GM13976 (cell line): ENCODE data around the gene ACOD1.

ENCODE experiments used
- DNase-seq: peaks from one replicate; pipeline ENCODE4 v3.0.0; 2012; ENCODE audit warnings: low spot score
- in situ Hi-C: fragments of 300-500 bp; cut with MboI; formaldehyde crosslinking; loops from one replicate; pipeline ENCODE4 v1.12.0; 2022; ENCODE audit warnings: low sequenced_read_pairs, mixed read lengths, inconsistent platforms; ENCODE audit not compliant: unreplicated experiment
- TF ChIP-seq, protein P1 (sequence below): IDR thresholded peaks from 2 replicates; pipeline ENCODE4 v1.5.1; 2012; ENCODE audit warnings: borderline replicate concordance, mild to moderate bottlenecking; ENCODE audit not compliant: insufficient read depth; ENCODE audit errors: extremely low read depth, missing control alignments, control extremely low read depth

ACOD1 gene

DNA sequence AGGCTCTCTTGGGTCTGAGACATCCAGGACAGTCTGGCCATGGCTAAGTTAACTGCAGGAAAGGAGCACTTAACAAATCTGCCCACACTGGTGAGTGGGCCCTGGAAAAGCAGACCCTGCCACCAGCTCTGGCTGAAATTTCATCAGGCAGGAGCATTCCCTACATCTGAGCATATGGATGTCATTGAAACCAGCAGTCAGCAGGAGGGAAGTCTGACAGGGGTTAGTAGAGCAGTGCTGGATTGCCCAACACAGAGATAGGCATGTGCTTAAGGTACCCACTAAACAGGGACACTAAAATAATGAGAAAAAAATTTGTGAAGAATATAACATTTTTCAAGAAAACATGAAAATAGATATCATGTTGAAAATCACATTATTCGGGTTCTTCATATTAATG is 13.6 kb upstream of the ACOD1 start:
- no peak for DNase-seq
- TF ChIP-seq, protein P1, sequence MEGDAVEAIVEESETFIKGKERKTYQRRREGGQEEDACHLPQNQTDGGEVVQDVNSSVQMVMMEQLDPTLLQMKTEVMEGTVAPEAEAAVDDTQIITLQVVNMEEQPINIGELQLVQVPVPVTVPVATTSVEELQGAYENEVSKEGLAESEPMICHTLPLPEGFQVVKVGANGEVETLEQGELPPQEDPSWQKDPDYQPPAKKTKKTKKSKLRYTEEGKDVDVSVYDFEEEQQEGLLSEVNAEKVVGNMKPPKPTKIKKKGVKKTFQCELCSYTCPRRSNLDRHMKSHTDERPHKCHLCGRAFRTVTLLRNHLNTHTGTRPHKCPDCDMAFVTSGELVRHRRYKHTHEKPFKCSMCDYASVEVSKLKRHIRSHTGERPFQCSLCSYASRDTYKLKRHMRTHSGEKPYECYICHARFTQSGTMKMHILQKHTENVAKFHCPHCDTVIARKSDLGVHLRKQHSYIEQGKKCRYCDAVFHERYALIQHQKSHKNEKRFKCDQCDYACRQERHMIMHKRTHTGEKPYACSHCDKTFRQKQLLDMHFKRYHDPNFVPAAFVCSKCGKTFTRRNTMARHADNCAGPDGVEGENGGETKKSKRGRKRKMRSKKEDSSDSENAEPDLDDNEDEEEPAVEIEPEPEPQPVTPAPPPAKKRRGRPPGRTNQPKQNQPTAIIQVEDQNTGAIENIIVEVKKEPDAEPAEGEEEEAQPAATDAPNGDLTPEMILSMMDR, result no peak
- in situ Hi-C loops, result no loop called here

DNA sequence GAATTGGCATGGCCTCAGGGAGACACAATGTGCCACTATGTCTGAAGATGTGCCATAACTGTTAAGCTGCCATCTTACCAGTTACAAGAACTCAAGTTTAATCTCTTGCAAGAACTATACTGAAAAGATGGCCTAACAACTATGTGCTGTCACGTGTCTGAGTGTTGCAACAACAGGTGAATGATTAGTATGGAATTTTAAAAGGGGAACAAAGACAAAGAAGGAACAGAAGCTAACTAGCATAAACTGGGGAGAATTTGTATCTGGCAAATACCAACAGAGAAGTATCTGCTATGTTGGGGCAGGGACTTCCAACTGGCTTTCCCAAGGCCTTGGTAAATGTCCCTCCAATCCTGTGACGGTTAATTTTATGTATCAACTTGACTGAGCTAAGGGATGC is 11.5 kb upstream of the ACOD1 start:
- TF ChIP-seq, protein P1, result no peak
- no peak for DNase-seq
- in situ Hi-C loops, result no loop called here

DNA sequence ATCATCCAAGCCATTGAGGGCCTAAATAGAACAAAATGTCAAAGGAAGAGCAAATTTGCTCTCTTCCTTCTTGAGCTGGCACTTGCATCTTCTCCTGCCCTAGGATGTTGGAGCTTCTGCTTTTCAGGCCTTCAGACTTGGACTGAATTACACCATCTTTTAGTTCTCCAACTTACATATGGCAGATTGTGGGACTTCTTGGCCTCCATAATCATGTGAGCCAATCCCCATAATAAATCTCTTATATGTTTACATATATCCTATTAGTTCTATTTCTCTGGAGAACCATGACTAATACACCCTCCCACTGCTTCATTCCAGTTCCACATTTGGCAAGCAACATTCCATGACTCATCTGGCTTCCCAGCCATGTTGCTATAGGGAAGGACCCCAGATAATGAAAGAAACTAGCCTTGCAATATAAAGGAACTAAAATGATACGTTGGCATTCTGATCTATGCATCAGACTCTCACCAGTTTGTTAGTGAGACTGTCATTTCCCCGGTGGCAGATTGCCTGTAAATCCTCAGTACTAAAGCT is 11.0 kb upstream of the ACOD1 start:
- TF ChIP-seq, protein P1, result no peak
- in situ Hi-C loops, result no loop called here
- DNase-seq, result no peak

DNA sequence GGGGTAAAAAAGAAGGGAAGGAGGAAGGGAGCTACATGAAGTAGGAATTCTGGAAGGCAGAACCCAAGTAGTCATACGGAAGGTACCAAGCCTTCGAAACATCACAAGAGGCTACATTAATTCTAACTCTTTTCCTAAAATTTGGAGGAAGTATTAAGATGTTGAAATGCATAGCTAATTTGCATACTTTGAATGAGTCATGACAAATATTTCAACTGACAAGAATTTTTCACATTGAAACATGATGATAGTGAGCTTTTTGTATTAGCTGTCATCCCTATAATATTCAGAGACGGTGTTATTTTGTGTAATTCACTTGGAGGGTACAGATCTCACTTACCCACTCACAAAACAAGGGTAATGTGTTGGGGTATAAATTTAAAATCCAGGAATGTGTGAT is 9.1 kb upstream of the ACOD1 start:
- in situ Hi-C loops, result no loop called here
- TF ChIP-seq, protein P1, result no peak
- no peak for DNase-seq

DNA sequence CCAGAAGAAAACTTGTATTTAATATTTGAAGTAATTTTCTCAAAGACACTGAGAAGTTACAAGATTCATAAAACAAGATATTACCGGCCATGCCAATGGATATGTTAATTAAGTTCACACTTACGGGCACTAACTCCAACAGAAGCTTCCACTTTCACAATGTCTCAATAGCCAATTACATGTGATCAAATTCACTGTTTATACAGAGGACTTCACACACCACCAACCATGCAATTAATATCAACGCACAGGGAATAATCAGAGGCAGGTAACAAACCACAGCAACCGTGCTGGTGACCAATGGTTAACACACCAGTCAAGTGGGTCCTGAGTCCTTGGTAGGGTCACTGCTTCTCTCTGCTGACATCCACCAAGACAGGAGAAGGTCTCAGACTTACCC is 5.9 kb upstream of the ACOD1 start:
- in situ Hi-C loops, result no loop called here
- DNase-seq, result no peak
- TF ChIP-seq, protein P1, result no peak

DNA sequence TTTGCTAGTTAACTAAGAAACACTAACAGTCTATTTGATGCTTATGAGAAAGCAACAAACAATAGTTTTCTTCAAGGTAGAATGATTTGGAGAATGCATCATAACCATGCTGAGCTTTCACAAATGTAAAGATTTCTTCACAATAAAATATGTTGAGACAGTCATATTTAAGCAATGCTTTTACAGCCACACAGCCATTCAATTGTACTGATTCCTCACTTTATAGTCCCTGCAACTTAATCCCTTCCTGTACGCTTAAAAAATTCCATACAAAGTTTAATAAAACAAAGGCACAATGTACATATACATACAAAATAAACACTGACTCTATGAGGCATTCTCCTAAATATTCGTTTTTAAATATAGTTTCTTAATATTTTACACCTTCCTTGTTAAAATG is 4.7 kb upstream of the ACOD1 start:
- in situ Hi-C loops, result no loop called here
- TF ChIP-seq, protein P1, result no peak
- DNase-seq, result no peak

DNA sequence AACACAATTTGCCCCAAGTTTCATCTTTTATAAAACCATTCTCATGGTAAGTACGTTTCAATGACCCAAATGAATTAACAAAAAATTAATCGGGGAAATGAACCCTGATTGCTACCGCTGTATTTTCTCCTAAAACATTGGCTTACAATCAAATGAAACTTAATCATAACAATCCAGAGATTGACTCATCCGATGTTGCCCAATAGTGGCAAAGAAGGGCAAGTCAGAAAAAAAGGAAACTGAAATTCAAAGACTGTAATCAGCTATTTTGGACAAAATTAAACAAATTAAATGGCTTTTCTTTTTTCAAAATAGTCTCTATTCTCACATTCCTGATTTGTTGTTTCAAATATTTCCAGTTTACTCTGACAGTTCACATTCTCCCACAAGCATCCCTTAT is 3.9 kb upstream of the ACOD1 start:
- in situ Hi-C loops, result no loop called here
- no peak for DNase-seq
- TF ChIP-seq, protein P1, result no peak
